Left ventricle myocardium inferior (tissue), 1 donor: Measurements from ENCODE around the gene SLC24A3. TPM values are rescaled to one million over a fixed set of nuclear protein-coding genes. Genes with fewer than 3 reads are reported as not detected.

ENCODE experiments used
- DNase-seq: peaks from one replicate; pipeline ENCODE4 v3.0.0-alpha.2; 2020
- H3K27ac ChIP-seq: fragments of 200-600 bp; replicated peaks from 2 replicates; pipeline ENCODE4 v1.8.0; 2021
- H3K27me3 ChIP-seq: fragments of 200-600 bp; 2 replicates; pipeline ENCODE4 v1.8.0; 2021; ENCODE audit warnings: low read depth
- H3K36me3 ChIP-seq: fragments of 200-600 bp; 2 replicates; pipeline ENCODE4 v1.8.0; 2021
- H3K4me1 ChIP-seq: fragments of 200-600 bp; 2 replicates; pipeline ENCODE4 v1.8.0; 2021
- H3K4me3 ChIP-seq: fragments of 200-600 bp; 2 replicates; pipeline ENCODE4 v1.8.0; 2021; ENCODE audit warnings: mild to moderate bottlenecking, moderate library complexity
- H3K9me3 ChIP-seq: fragments of 200-600 bp; replicated peaks from 2 replicates; pipeline ENCODE4 v1.8.0; 2021
- intact Hi-C: fragments of 100-400 bp; cut with micrococcal nuclease; formaldehyde crosslinking; loops from one replicate; pipeline ENCODE4 v1.11.0; 2022
- total RNA-seq: library from RNA; stranded (reverse); fragmentation: NEBNext Ultra II Directional; extraction: Animal tissue kit (Norgen Biotek cat#: 25700); gene quantifications from one replicate; pipeline ENCODE4 v1.2.1, GENCODE V29; 2021
- TF ChIP-seq, protein P1 (sequence below): fragments of 200-600 bp; IDR thresholded peaks from 2 replicates; pipeline ENCODE4 v1.8.0; 2021; ENCODE audit warnings: antibody characterized with exemption, mild to moderate bottlenecking, borderline replicate concordance
- donor health status: DM: no; HTN: yes; CAD: no; lungs with severe emphysema.

Gene SLC24A3
- total RNA-seq, 1 donor from 2014 or later, result 1.3 TPM

- Histone ChIP-seq H3K36me3 (no peaks in the 10 kb centered on the region), H3K27ac (no peak overlapping the region), H3K9me3 (peaks cover 12% of the 10 kb centered on the region), H3K4me1 (no peaks in the 10 kb centered on the region), H3K4me3 (no peak overlapping the region), H3K27me3 (no peaks in the 10 kb centered on the region)
- intact Hi-C loops, result no loop called here
- TF ChIP-seq, protein P1, sequence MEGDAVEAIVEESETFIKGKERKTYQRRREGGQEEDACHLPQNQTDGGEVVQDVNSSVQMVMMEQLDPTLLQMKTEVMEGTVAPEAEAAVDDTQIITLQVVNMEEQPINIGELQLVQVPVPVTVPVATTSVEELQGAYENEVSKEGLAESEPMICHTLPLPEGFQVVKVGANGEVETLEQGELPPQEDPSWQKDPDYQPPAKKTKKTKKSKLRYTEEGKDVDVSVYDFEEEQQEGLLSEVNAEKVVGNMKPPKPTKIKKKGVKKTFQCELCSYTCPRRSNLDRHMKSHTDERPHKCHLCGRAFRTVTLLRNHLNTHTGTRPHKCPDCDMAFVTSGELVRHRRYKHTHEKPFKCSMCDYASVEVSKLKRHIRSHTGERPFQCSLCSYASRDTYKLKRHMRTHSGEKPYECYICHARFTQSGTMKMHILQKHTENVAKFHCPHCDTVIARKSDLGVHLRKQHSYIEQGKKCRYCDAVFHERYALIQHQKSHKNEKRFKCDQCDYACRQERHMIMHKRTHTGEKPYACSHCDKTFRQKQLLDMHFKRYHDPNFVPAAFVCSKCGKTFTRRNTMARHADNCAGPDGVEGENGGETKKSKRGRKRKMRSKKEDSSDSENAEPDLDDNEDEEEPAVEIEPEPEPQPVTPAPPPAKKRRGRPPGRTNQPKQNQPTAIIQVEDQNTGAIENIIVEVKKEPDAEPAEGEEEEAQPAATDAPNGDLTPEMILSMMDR, result no peak
- DNase-seq, result no peak
These were observed 508.5 kb downstream of the SLC24A3 start for GRCh38 chr20:19720991-19721390.

DNA sequence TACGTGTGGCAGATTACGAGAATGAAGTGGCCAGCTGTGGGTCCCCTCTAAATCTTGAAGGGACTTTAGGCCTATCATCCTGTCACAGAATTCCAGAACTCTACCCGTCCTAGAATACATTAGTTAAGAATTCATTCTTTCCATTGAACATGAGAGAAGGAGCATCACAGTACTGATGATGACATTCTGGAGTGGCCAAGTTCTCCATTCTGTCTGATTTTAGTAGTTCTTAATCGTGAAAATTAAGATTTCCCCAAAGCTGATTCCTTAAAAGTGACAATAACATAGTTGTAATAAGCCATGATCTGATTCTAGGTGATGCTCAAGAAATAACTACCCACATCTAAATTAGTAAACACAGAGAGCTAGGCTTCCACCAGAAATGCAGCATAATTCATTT lies 510.6 kb downstream of the SLC24A3 start:
- Histone ChIP-seq H3K9me3 (no peaks in the 10 kb centered on the region), H3K4me1 (no peaks in the 10 kb centered on the region), H3K27me3 (no peaks in the 10 kb centered on the region), H3K4me3 (no peak overlapping the region), H3K36me3 (no peaks in the 10 kb centered on the region), H3K27ac (no peak overlapping the region)
- intact Hi-C loops, result no loop called here
- DNase-seq, result no peak
- TF ChIP-seq, protein P1, result no peak

DNA sequence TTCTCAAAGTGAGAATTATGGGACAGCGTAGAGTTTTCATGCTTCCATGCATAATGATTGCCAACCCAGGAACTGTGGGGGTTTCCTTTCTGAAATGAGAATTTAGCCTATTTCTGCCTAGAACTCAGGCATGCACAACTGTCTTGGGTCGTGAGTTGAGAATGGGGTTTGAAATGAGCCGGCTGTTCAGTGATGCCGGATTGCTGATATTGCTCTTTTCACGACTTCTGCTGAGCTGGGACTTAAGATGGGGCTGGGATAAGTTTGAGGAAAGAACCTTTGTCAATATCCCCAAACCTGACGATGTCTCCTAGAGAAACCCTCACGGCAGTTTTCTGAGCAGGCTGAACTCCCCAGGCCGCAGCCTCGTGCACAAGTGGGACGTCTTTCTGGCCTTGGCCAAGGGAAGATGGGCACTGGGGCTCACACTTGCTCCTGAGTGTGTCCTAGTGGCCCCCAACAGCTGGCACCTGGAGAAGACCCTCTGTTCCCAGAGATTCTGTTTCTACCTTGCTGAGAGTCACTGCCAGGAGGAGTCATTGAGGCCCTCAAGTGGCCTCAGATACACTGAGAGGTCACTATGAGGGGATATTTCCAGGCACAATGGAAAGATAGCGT lies 511.5 kb downstream of the SLC24A3 start:
- no peak for DNase-seq
- intact Hi-C loops, result no loop called here
- no peak overlapping the region for H3K27ac ChIP-seq
- TF ChIP-seq, protein P1, result no peak
- no peaks in the 10 kb centered on the region for H3K27me3 ChIP-seq
- no peak overlapping the region for H3K4me3 ChIP-seq
- no peaks in the 10 kb centered on the region for H3K4me1 ChIP-seq
- no peaks in the 10 kb centered on the region for H3K9me3 ChIP-seq
- no peaks in the 10 kb centered on the region for H3K36me3 ChIP-seq

- H3K27ac ChIP-seq, result no peak overlapping the region
- H3K9me3 ChIP-seq, result no peaks in the 10 kb centered on the region
- H3K27me3 ChIP-seq, result no peaks in the 10 kb centered on the region
- no peaks in the 10 kb centered on the region for H3K4me1 ChIP-seq
- no peaks in the 10 kb centered on the region for H3K36me3 ChIP-seq
- no peak overlapping the region for H3K4me3 ChIP-seq
- TF ChIP-seq, protein P1, result no peak
- intact Hi-C loops, result no loop called here
- DNase-seq, result no peak
These were observed 512.9 kb downstream of the SLC24A3 start for GRCh38 chr20:19725373-19725772.

DNA sequence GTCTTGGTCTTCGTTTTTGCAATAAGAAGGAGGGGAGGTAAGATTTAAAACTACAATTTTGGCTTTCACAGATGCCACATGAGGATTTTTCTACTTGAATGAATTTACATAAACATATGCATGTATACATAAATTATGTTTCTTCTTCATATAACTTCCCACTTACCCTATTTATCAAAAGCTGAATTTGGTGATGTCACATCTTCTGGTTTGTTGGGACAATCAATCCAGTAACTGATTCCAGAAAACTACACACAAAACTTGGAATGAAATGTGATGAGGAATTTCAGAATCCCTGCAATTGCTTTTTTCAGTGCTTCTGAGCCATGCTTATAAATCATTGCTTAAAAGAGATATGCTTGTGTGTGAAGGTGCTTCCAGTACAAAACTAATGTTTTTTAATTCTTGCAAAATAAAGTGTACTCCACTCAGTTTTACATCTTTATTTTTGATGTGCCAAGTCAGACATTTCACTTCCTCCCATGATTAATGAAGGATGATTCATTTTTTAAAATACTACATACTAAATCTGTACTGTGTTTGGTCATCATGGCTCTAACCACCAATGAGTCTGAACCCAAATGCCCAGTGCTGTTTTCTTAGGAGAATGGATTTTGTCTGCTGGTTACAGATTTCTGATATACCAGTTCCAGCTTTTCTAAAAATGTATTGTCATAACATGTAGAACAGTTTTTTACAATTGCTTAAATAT lies 513.5 kb downstream of the SLC24A3 start:
- intact Hi-C loops, result no loop called here
- no peak for DNase-seq
- Histone ChIP-seq H3K4me1 (no peaks in the 10 kb centered on the region), H3K27me3 (no peaks in the 10 kb centered on the region), H3K36me3 (no peaks in the 10 kb centered on the region), H3K27ac (no peak overlapping the region), H3K9me3 (no peaks in the 10 kb centered on the region), H3K4me3 (no peak overlapping the region)
- TF ChIP-seq, protein P1, result no peak
